NB4 (cell line): ENCODE data around the gene MPDU1.
A peak's percentile ranks its signal among the peaks of the same experiment; 100 is the strongest.
"Not testable (repeated sequence)": the region's sequence is repeated elsewhere in the genome, so short reads cannot be mapped to it uniquely, and the experiment has no call there.

ENCODE experiments used
- DNase-seq: peaks from one replicate; pipeline ENCODE4 v3.0.0; 2010; ENCODE audit warnings: low read depth
- H3K4me3 ChIP-seq: one replicate; pipeline ENCODE4 v1.5.1; 2011; ENCODE audit warnings: mild to moderate bottlenecking, low read depth, low read length, moderate library complexity
- MYC ChIP-seq: IDR thresholded peaks from 2 replicates; pipeline ENCODE4 v1.6.1; 2011; ENCODE audit warnings: low read depth, low read length
- POLR2A ChIP-seq: IDR thresholded peaks from 2 replicates; pipeline ENCODE4 v1.6.1; 2011; ENCODE audit warnings: mild to moderate bottlenecking; ENCODE audit not compliant: insufficient read length; ENCODE audit errors: extremely low read depth
- TF ChIP-seq, protein P1 (sequence below): IDR thresholded peaks from one replicate; pipeline ENCODE4 v1.5.1; 2012; ENCODE audit warnings: low read depth, low read length
- TF ChIP-seq, protein P2 (sequence below): IDR thresholded peaks from 2 replicates; pipeline ENCODE4 v1.6.1; 2011; ENCODE audit warnings: low read depth, low read length

The MPDU1 gene

DNA sequence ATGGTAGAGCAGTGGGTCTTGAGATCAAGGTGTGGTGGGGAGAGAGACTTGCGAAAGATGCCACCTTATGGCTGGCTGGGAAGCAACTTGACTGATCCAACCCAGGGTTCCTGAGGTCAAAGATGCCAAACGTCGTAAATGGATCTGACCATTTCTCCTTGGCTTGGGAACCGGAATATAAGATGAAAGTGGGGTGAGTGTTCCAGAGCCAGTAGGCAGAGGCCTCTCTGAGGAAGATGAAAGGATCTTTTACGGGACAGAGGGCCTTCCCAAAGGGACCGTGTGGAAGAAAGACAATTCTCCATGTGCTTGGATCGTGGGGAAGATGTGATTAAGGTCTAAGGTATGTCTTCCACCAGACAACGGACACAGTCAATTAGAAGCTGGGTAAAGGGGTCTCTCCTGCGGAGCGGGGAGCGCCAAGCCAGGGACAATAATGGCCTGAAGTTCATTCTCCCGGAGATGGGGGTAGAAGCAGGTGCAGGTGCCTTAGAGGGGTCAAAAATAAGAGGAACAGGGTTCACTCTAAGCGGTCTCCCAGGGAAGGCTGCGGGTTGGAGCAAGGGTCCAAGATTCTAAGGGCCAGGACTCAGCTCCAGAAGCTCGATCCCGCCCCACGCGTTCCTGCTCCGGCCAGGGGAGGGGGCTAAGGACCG, 30.2 kb downstream of the MPDU1 start:
- no peak for TF ChIP-seq MYC
- TF ChIP-seq, protein P1, sequence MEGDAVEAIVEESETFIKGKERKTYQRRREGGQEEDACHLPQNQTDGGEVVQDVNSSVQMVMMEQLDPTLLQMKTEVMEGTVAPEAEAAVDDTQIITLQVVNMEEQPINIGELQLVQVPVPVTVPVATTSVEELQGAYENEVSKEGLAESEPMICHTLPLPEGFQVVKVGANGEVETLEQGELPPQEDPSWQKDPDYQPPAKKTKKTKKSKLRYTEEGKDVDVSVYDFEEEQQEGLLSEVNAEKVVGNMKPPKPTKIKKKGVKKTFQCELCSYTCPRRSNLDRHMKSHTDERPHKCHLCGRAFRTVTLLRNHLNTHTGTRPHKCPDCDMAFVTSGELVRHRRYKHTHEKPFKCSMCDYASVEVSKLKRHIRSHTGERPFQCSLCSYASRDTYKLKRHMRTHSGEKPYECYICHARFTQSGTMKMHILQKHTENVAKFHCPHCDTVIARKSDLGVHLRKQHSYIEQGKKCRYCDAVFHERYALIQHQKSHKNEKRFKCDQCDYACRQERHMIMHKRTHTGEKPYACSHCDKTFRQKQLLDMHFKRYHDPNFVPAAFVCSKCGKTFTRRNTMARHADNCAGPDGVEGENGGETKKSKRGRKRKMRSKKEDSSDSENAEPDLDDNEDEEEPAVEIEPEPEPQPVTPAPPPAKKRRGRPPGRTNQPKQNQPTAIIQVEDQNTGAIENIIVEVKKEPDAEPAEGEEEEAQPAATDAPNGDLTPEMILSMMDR, result no peak
- no peak for DNase-seq
- H3K4me3 ChIP-seq, result peak overlapping the region; percentile 85

DNA sequence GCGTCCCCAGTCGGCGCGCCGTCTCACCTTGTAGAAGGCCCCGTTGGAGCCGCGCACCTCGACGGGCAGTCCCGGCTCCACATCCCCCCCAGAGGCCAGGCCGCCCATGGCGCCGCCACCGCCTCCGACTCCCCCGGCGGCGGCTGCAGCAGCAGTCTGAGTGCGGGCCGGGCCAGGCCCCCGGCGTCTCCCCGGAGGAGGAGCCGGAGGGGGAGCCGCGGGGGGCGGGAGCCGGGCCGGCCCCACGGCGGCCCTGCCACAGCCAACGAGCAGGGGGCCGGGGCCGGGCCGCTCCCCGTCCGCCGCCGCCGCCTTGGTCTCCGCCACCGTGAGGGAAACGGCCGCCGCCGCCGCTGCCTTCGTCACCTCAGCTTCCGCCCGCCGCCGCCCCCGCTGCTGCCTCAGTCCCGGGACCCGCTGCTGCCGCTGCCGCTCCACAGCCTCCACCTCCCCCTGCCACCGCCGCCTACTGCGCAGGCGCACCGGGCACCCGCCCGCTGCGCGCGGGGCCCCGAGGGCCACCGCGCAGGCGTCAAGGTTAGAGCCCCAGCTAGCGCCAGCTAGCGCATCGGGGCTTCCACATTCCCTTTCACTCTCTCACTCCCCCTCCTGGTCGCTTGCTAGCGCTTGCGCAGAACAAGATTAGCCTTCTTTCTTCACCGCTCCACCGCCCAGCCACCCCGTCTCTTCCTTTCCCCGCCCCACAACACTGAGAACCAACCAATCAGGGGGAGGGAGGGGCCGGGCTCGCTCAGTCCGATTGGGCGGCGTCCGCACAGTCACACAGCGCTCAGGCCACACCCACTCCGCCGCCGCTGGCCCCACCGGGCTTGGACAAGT, 31.0 kb downstream of the MPDU1 start, which contains the start of gene FXR2:
Gene FXR2 (minus strand): TSS at position 473 of the 840 bp plus-strand sequence. CDS start 365 bp downstream, at position 108.
- H3K4me3 ChIP-seq, result peak within 1 kb of the TSS; percentile 85
- TF ChIP-seq, protein P2, sequence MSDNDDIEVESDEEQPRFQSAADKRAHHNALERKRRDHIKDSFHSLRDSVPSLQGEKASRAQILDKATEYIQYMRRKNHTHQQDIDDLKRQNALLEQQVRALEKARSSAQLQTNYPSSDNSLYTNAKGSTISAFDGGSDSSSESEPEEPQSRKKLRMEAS, result peak; percentile 38; the same call in 1 of the 2 replicates
- TF ChIP-seq MYC (0 out of 2 replicates have a peak, but pooled peaks have one; percentile 27), POLR2A (peak; percentile 57)
- TF ChIP-seq, protein P1, result peak; percentile 50
- peak; percentile 98 for DNase-seq

DNA sequence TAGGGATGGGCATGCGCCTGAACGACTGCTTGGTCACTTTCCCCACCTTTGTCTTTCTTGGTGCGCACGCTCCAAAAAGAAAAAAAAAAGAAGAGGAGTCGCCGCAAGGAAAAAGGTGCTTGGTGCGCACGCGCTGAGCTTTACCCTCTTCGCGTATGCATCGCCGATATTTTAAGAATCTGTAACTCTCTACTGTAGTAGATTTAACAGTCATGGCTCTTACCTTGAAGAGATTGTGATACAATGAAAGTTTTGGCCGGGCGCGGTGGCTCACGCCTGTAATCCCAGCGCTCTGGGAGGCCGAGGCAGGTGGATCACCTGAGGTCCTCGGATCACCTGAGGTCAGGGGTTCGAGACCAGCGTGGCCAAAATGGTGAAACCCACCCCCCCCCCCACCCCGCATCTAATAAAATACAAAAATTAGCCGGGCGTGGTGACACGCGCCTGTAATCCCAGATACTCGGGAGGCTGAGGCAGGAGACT, 31.7 kb downstream of the MPDU1 start:
- DNase-seq, result no peak
- peak overlapping the region; percentile 42 for H3K4me3 ChIP-seq
- TF ChIP-seq MYC (no peak), POLR2A (peak; percentile 21)

DNA sequence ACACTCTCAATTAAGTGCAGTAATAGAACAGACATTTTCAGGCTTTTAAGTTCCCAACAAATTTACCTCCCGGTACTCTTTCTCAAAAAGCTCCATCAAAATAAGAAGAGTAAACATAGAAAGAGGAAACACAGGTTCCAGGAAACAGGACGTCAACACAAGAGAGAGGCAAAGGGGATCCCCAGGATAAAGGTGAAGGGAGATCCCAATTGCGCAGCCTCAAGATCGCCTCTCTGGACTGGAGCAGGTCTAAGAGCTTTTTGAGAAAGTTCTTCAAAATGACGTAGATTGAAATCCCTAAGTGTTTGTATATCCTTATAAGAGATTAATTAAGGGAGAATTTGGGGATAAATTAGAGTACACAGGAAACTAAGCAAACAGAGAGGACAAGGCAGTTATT, 35.0 kb downstream of the MPDU1 start:
- no peak overlapping the region for H3K4me3 ChIP-seq
- TF ChIP-seq, protein P1, result no peak
- TF ChIP-seq MYC, result no peak
- TF ChIP-seq, protein P2, result no peak
- no peak for TF ChIP-seq POLR2A
- no peak for DNase-seq

DNA sequence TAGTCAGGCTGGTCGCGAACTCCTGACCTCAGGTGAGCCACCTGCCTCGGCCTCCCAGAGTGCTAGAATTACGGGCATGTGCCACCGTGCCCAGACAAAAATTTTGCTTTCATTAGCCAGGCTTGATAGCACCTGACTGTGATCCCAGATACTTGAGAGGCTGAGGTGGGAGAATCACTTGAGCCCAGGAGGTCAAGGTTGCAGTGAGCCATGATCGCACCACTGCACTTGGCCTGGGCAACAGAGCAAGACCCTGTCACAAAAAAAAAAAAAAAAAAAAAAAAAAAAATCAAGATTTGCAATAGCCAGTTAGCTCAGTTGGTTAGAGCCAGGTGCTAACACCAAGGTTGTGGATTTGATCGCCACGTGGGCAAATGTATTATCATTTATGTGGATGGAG, 37.2 kb downstream of the MPDU1 start:
- no peak for DNase-seq
- TF ChIP-seq MYC (no peak), POLR2A (no peak)
- TF ChIP-seq, protein P2, result no peak
- TF ChIP-seq, protein P1, result no peak
- H3K4me3 ChIP-seq, result no peak overlapping the region

DNA sequence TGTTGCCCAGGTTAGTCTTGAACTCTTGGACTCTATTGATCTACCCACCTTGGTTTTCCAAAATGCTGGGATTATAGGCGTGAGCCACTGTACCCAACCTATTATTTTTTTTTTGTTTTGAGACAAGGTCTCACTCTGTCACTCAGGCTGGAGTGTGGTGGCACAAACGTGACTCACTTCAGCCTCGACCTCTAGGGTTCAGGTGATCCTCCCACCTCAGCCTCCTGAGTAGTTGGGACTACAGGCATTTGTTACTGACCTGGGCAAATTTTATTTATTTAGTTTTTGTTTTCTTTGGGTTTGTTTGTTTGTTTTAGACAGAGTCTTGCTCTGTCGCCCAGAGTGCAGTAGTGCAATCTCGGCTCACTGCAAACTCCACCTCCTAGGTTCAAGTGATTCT, 40.0 kb downstream of the MPDU1 start:
- TF ChIP-seq POLR2A (no peak), MYC (no peak)
- TF ChIP-seq, protein P2, result no peak
- TF ChIP-seq, protein P1, result no peak
- DNase-seq, result no peak

DNA sequence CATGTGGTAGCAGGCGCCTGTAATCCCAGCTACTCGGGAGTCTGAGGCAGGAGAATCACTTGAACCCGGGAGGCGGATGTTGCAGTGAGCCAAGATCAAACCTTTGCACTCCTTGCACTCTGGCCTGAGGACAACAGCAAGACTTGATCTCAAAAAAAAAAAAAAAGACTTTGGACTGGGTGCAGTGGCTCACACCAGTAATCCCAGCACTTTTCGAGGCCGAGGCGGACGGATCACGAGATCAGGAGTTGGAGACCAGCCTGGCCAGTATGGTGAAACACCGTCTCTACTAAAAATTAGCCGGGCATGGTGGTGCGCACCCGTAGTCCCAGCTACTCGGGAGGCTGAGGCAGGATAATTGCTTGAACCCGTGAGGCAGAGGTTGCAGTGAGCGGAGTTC, 42.1 kb downstream of the MPDU1 start:
- not testable (repeated sequence) for H3K4me3 ChIP-seq, DNase-seq

More for the DNA sequence above, 40.0 kb downstream of the MPDU1 start:
- H3K4me3 ChIP-seq, result no peak overlapping the region
